Measurements from ENCODE around the gene PHF2.

Gene PHF2

DNA sequence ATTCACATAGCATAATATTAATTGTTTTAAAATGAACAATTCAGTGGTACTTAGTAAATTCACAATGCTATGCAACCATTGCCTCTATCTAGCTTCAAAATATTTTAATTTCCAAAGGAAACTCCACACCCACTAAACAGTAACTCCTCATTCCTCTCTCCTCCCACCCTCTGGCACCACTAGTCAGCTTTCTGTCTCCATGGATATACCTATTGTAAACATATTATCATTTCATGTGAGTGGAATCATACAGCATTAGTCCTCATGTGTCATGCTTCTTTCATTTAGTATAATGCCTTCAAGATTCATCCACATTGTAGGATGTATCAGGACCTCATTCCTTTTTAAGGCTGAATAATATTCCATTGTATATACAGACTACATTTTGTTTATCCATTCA, 48.6 kb downstream of the PHF2 start:
- DNase-seq (ENCODE audit: low read depth) = no peak
- no peak overlapping the region for H3K4me3 ChIP-seq (ENCODE audit: low read length)
- TF ChIP-seq CTCF (conservative IDR thresholded peaks at IDR 0.05; ENCODE audit: low read length) = no peak

GRCh38 chr9:93629920-93630319, 53.5 kb downstream of the PHF2 start:
- no peak for DNase-seq (ENCODE audit: low read depth)
- H3K4me3 ChIP-seq (ENCODE audit: low read length) = no peak overlapping the region
- TF ChIP-seq CTCF (conservative IDR thresholded peaks at IDR 0.05; ENCODE audit: low read length) = no peak

DNA sequence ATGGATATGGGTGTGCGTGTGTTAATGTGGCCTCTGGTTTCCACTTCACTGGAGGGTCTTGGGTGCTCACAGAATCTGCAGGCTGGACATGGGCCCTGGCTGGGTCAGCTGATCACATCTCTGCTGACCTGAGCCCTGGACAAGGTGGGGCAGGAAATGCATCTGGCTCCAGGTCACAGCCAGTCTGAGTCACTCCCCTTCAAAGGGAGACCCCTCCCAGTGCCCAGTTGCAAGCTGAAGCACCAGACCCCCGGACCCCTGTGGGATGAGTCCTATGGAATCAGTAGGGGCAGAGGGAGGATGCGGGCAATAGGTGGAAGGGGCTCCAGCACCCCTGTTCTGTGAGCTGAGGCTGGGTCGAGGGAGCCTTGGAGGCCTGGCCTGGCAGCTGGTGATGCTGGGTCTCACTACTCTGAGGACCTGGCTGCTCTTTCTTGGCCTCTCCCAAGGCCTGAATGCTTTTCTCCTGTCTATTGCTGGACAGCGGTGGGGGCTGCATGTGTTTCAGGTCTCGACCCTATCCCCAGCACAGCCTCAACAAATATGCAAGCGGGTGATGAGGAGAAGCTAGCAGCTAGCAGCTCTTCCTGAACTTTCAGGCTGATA, 54.5 kb downstream of the PHF2 start:
- no peak for DNase-seq (ENCODE audit: low read depth)
- no peak overlapping the region for H3K4me3 ChIP-seq (ENCODE audit: low read length)
- no peak for TF ChIP-seq CTCF (conservative IDR thresholded peaks at IDR 0.05; ENCODE audit: low read length)

- TF ChIP-seq CTCF (conservative IDR thresholded peaks at IDR 0.05; ENCODE audit: low read length) = no peak
- no peak for DNase-seq (ENCODE audit: low read depth)
- H3K4me3 ChIP-seq (ENCODE audit: low read length) = no peak overlapping the region
These were observed 57.3 kb downstream of the PHF2 start for GRCh38 chr9:93633492-93634221.

GRCh38 chr9:93634311-93635185, 58.2 kb downstream of the PHF2 start:
- no peak for TF ChIP-seq CTCF (conservative IDR thresholded peaks at IDR 0.05; ENCODE audit: low read length)
- no peak overlapping the region for H3K4me3 ChIP-seq (ENCODE audit: low read length)
- DNase-seq (ENCODE audit: low read depth) = no peak

- TF ChIP-seq CTCF (conservative IDR thresholded peaks at IDR 0.05; ENCODE audit: low read length) = no peak
- H3K4me3 ChIP-seq (ENCODE audit: low read length) = no peak overlapping the region
- DNase-seq (ENCODE audit: low read depth) = no peak
These were observed 59.1 kb downstream of the PHF2 start for GRCh38 chr9:93635186-93636107.
